MM.1S (cell line): ENCODE data around the gene AFAP1.

Experiments used
- DNase-seq: peaks from one replicate; pipeline ENCODE4 v3.0.0-alpha.2; 2015
- H2AFZ ChIP-seq: fragments of 300-600 bp; sonication (generic); 2 replicates; pipeline ENCODE4 v1.6.0; 2016; ENCODE audit warnings: antibody characterized with exemption, low read length
- H3F3A ChIP-seq: fragments of 300-600 bp; sonication (generic); 2 replicates; pipeline ENCODE4 v1.6.1; 2016; ENCODE audit warnings: mild to moderate bottlenecking, antibody characterized with exemption, low read length, moderate library complexity, mixed read lengths; ENCODE audit not compliant: insufficient read depth
- H3K27ac ChIP-seq: fragments of 300-600 bp; sonication (generic); 2 replicates; pipeline ENCODE4 v1.5.1; 2016; ENCODE audit warnings: mild to moderate bottlenecking, low read length
- H3K27me3 ChIP-seq: fragments of 300-600 bp; sonication (generic); replicated peaks from 2 replicates; pipeline ENCODE4 v1.6.0; 2016; ENCODE audit warnings: low read length; ENCODE audit not compliant: insufficient read depth
- H3K36me3 ChIP-seq: fragments of 300-600 bp; sonication (generic); replicated peaks from 2 replicates; pipeline ENCODE4 v1.6.1; 2016; ENCODE audit warnings: mild to moderate bottlenecking, low read length, mixed read lengths; ENCODE audit not compliant: insufficient read depth
- H3K4me1 ChIP-seq: fragments of 300-600 bp; sonication (generic); 2 replicates; pipeline ENCODE4 v1.6.1; 2016; ENCODE audit warnings: low read length, mixed read lengths
- H3K4me2 ChIP-seq: fragments of 300-600 bp; sonication (generic); 2 replicates; pipeline ENCODE4 v1.6.0; 2016; ENCODE audit warnings: low read depth, low read length
- H3K4me3 ChIP-seq: fragments of 300-600 bp; sonication (generic); 2 replicates; pipeline ENCODE4 v1.5.1; 2016; ENCODE audit warnings: low read length, mixed read lengths
- H3K79me2 ChIP-seq: fragments of 300-600 bp; sonication (generic); 2 replicates; pipeline ENCODE4 v1.6.1; 2016; ENCODE audit warnings: mixed run types, low read length, mixed read lengths
- H3K9ac ChIP-seq: fragments of 300-600 bp; sonication (generic); 2 replicates; pipeline ENCODE4 v1.6.1; 2016; ENCODE audit warnings: low read length, mixed read lengths
- H3K9me2 ChIP-seq: fragments of 300-600 bp; sonication (generic); replicated peaks from 2 replicates; pipeline ENCODE4 v1.6.1; 2016; ENCODE audit warnings: mild to moderate bottlenecking, low read length, mixed read lengths; ENCODE audit not compliant: insufficient read depth
- H3K9me3 ChIP-seq: fragments of 300-600 bp; sonication (generic); replicated peaks from 2 replicates; pipeline ENCODE4 v1.6.1; 2016; ENCODE audit warnings: mild to moderate bottlenecking, low read length, mixed read lengths; ENCODE audit not compliant: insufficient read depth
- H4K20me1 ChIP-seq: fragments of 300-600 bp; sonication (generic); 2 replicates; pipeline ENCODE4 v1.6.1; 2016; ENCODE audit warnings: mild to moderate bottlenecking, low read length, moderate library complexity, mixed read lengths; ENCODE audit not compliant: insufficient read depth
- EZH2 ChIP-seq: fragments of 300-600 bp; sonication (generic); optimal IDR thresholded peaks from 2 replicates; pipeline ENCODE3; 2017; ENCODE audit warnings: low read depth, mild to moderate bottlenecking, antibody characterized with exemption, low read length, mixed read lengths
- EZH2phosphoT487 ChIP-seq: fragments of 300-600 bp; sonication (generic); IDR thresholded peaks from 2 replicates; pipeline ENCODE4 v1.6.1; 2018; ENCODE audit warnings: antibody characterized with exemption, low read length
- TF ChIP-seq, protein P1 (sequence below): fragments of 300-600 bp; sonication (generic); IDR thresholded peaks from 2 replicates; pipeline ENCODE4 v1.5.1; 2016; ENCODE audit warnings: antibody characterized with exemption, low read length, mixed read lengths

Gene AFAP1

DNA sequence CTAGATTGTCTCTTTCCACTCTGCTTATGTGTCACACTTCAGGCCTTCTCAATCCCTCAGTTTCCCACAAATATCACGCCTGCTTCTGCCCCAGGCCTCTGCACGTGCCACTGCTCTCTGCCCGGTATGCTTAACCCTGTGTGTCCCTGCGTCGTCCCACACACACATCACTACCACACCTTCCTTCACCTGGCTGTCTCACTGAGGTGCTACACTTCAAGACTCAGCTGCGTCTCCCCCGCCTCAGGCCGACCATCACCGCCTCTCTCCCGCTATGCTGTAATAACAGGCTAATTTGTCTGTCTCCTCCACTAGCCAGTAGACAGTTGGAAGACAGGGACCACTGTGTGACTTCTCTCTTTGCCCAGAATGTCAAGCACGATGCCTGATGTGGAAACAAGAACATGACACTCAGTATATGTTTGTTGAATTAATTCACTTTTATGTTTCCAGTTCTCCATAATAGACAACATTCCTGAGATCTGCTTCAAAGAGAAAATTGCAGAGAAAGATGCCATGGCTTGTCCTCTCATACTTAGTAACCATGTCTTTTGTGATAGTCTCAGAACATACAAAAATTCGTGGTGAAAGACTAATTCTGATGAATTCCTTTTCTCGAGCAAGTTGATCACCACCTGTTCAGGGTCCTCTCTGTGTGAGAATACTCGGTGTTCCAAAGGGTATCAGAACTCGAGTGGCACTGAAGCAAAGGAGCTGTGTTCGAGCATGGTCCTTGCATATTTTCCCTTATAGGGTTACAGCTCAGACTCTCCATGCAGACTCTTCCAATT is 54.2 kb downstream of the AFAP1 start:
- no peaks in the 10 kb centered on the region for H3F3A ChIP-seq
- H3K9me2 ChIP-seq: no peaks in the 10 kb centered on the region
- no peak overlapping the region for H2AFZ ChIP-seq
- H3K27me3 ChIP-seq: peaks cover 88% of the 10 kb centered on the region
- H4K20me1 ChIP-seq: no peaks in the 10 kb centered on the region
- H3K79me2 ChIP-seq: no peaks in the 10 kb centered on the region
- H3K36me3 ChIP-seq: no peaks in the 10 kb centered on the region
- H3K27ac ChIP-seq: no peak overlapping the region
- no peaks in the 10 kb centered on the region for H3K4me1 ChIP-seq
- no peak for TF ChIP-seq EZH2
- H3K9me3 ChIP-seq: no peaks in the 10 kb centered on the region
- DNase-seq: no peak
- no peak overlapping the region for H3K9ac ChIP-seq
- H3K4me2 ChIP-seq: no peak overlapping the region
- H3K4me3 ChIP-seq: no peak overlapping the region

DNA sequence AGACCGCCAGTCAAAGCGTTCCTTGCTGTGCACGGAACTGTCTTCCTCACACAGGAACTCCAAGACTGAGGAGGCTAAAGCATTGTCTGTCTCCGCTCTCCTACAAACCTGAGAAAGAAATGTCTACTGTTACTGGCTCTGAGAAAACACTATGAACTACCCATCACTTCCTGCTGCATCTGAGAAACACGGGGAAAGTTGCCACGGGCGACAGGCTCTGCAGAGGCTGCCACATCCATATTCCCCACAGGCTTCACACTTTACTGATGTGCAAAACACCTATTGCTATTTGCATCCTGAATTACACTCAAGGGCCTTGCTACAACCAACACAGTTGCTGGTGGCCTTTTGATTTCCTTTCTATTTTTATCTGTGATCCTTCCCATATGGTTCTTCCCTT is 59.0 kb downstream of the AFAP1 start:
- peaks cover 95% of the 10 kb centered on the region for H3K27me3 ChIP-seq
- H2AFZ ChIP-seq: no peak overlapping the region
- H3K9me3 ChIP-seq: no peaks in the 10 kb centered on the region
- H3K4me3 ChIP-seq: no peak overlapping the region
- H3K9ac ChIP-seq: no peak overlapping the region
- no peak overlapping the region for H3K4me2 ChIP-seq
- H3K79me2 ChIP-seq: no peaks in the 10 kb centered on the region
- TF ChIP-seq, protein P1, sequence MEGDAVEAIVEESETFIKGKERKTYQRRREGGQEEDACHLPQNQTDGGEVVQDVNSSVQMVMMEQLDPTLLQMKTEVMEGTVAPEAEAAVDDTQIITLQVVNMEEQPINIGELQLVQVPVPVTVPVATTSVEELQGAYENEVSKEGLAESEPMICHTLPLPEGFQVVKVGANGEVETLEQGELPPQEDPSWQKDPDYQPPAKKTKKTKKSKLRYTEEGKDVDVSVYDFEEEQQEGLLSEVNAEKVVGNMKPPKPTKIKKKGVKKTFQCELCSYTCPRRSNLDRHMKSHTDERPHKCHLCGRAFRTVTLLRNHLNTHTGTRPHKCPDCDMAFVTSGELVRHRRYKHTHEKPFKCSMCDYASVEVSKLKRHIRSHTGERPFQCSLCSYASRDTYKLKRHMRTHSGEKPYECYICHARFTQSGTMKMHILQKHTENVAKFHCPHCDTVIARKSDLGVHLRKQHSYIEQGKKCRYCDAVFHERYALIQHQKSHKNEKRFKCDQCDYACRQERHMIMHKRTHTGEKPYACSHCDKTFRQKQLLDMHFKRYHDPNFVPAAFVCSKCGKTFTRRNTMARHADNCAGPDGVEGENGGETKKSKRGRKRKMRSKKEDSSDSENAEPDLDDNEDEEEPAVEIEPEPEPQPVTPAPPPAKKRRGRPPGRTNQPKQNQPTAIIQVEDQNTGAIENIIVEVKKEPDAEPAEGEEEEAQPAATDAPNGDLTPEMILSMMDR: no peak
- TF ChIP-seq EZH2phosphoT487 (no peak), EZH2 (no peak)
- H3K36me3 ChIP-seq: no peaks in the 10 kb centered on the region
- H4K20me1 ChIP-seq: no peaks in the 10 kb centered on the region
- no peaks in the 10 kb centered on the region for H3F3A ChIP-seq
- H3K27ac ChIP-seq: no peak overlapping the region
- H3K9me2 ChIP-seq: no peaks in the 10 kb centered on the region
- no peaks in the 10 kb centered on the region for H3K4me1 ChIP-seq
- no peak for DNase-seq

DNA sequence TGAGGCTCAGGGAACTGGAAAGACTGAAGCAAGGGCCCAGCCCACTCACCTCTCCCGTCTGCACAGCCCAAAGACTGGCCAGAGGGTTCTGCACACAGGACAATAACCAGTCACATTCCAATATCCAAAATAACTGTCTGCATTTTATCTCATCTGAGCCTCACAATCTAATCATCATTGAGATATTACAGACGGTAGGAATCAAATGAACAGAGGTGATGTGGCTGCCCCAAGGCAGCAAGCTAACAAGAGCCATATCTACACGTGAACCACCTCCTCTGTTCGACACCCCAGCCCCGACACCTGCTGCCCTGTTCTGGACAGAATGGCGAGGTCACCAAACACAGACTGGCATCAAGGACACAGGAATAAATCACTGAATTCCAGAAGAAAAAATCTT is 60.5 kb downstream of the AFAP1 start:
- no peak overlapping the region for H3K9ac ChIP-seq
- DNase-seq: no peak
- H3K27ac ChIP-seq: no peak overlapping the region
- no peaks in the 10 kb centered on the region for H3F3A ChIP-seq
- no peaks in the 10 kb centered on the region for H3K9me2 ChIP-seq
- TF ChIP-seq, protein P1: no peak
- no peak for TF ChIP-seq EZH2
- no peak for TF ChIP-seq EZH2phosphoT487
- H3K27me3 ChIP-seq: peaks cover 90% of the 10 kb centered on the region
- no peak overlapping the region for H3K4me3 ChIP-seq
- H3K79me2 ChIP-seq: no peaks in the 10 kb centered on the region
- H3K9me3 ChIP-seq: no peaks in the 10 kb centered on the region
- no peaks in the 10 kb centered on the region for H4K20me1 ChIP-seq
- H3K36me3 ChIP-seq: no peaks in the 10 kb centered on the region
- H3K4me2 ChIP-seq: no peak overlapping the region
- no peaks in the 10 kb centered on the region for H3K4me1 ChIP-seq
- no peak overlapping the region for H2AFZ ChIP-seq

DNA sequence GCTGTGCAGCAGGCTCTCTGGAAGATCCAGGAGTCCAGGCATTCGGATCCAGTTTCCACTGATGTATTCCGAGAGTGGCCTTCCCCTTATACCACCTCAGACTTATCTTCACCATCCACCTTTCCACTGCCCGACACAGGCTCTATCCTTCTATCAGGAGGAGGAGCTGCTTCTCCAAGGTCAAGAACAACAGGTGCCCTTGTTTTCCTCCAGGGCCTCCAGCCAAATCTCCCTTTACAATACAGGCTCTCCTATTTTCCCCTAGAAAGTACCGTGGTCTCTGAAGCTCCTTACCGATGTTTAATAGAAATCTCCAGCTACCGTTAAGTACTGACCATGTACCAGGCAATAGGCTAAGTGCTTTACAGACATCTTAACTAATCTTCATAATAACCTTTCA is 61.3 kb downstream of the AFAP1 start:
- Histone ChIP-seq H2AFZ (no peak overlapping the region), H3K9ac (no peak overlapping the region), H3K9me2 (no peaks in the 10 kb centered on the region), H3K36me3 (no peaks in the 10 kb centered on the region), H3K9me3 (no peaks in the 10 kb centered on the region), H3K4me2 (no peak overlapping the region), H3K4me3 (no peak overlapping the region), H4K20me1 (no peaks in the 10 kb centered on the region), H3K27ac (no peak overlapping the region), H3K79me2 (no peaks in the 10 kb centered on the region), H3K27me3 (peaks cover 90% of the 10 kb centered on the region), H3F3A (no peaks in the 10 kb centered on the region), H3K4me1 (no peaks in the 10 kb centered on the region)
- TF ChIP-seq, protein P1: no peak
- TF ChIP-seq EZH2phosphoT487: no peak
- no peak for TF ChIP-seq EZH2
- no peak for DNase-seq
